NCI-H526 (cell line): ENCODE results near the gene RELA.
"Not testable (repeated sequence)": the region's sequence is repeated elsewhere in the genome, so short reads cannot be mapped to it uniquely, and the experiment has no call there.

ENCODE experiments used
- DNase-seq, 2 experiments: peaks; one replicate each; lab custom pipeline; 2025; lab: John Stamatoyannopoulos, UW

Gene RELA

DNA sequence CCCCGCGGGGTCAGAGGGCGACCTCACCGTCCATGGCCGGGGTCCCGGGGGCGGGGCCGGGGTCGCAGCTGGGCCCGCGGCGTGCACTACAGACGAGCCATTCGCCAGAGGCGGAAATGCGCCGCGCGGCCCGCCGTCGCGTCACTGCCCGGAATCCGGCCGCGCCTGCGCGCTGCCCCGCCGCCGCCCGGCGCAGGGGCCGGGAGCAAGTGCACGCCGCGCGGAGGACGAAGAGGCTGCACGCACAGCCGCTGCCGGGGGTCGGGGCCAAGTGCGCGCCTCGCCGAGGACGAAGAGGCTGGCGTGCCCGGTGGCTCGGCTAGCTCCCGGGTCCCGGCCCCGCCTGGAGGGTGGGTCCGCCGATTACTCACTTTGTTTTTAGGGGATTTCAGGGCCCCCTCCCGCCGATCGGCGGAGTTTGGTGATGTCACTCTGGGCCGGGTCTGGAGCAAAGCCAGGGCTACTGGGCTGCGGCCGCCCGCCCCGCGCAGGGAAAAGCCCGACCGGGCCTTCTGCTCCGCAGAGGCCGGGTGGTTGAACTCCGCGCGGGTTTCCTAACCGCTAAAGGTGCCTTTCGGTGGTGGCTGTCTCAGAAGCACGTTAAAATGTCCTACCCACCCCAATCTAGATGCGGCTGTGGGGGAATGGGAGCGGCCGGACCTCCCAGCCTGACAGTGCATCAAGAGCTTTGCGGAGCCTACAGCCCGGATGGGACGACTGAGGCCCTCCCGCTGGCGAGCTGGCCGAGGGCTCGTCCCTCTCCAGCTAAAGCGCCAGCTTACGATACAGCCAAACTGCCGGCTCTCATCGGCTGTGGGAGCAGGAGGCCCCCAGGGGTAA, at the start of gene RELA:
Gene RELA (minus strand): TSS at position 118 of the 840 bp plus-strand sequence. CDS start 84 bp downstream, at position 34.
- peak; percentile 64 to 97 for DNase-seq

GRCh38 chr11:65711785-65712632, 49.3 kb upstream of the RELA start, which contains the start of gene KAT5:
TSS of gene KAT5 (plus strand) at chr11:65712252. CDS start at chr11:65712268, 16 bp downstream.
- peak; percentile 98 to 99 for DNase-seq

DNA sequence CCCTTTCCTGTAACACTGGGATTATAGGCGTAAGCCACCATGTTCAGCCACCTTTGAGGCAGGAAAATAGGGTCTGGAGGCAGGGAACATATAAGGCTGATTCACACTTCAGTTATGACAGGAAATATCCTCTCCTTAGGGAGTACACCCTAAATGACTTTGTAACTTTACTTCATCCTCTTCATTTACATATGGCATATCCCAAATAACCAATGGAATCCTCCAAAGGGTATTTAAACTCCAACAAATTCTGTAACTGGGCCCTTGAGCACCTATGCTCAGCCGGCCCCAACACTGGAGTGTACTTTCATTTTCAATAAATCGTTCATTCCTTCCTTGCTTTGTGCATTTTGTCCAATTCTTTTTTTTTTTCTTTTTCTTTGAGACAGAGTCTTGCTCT, 47.7 kb upstream of the RELA start:
- DNase-seq = no peak

DNA sequence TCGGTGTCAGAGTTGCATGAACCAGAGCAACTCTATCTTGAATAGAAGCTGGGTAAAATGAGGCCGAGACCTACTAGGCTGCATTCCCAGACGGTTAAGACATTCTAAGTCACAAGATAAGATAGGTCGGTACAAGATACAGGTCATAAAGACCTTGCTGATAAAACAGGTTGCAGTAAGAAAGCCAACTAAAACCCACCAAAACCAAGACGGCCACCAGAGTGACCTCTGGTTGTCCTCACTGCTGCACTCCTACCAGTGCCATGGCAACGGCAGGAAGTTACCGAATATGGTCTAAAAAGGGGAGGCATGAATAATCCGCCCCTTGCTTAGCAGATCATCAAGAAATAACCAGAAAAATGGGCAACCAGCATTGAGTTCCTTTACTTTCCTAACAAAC, 46.9 kb upstream of the RELA start:
- no peak for DNase-seq

GRCh38 chr11:65708451-65708850, 45.7 kb upstream of the RELA start:
- no peak for DNase-seq

DNA sequence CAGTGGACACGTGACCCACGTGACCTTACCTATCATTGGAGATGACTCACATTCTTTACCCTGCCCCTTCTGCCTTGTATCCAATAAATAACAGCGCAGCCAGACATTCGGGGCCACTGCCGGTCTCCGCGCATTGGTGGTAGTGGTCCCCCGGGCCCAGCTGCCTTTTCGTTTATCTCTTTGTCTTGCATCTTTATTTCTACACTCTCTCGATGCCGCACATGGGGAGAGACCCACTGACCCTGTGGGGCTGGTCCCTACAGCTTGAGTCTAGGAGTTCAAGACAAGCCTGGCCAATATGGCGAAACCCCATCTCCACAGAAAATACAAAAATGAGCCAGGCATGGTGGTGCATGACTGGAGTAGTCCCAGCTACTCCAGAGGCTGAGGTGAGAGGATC, 44.3 kb upstream of the RELA start:
- not testable (repeated sequence) for DNase-seq

DNA sequence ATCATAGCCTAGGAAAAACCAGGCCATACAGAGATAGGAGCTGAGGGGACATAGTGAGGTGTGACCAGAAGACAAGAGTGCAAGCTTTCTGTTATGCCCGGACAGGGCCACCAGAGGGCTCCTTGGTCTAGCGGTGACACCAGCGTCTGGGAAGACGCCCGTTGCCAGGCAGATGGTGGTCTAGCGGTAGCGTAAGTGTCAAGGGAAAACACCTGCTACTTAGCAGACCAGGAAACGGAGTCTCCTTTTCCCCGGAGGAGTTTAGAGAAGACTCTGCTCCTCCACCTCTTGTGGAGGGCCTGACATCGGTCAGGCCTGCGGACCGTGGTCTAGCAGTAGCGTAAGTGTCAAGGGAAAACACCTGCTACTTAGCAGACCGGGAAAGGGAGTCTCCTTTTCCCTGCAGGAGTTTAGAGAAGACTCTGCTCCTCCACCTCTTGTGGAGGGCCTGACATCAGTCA, 43.6 kb upstream of the RELA start:
- peak; percentile 37 to 70 for DNase-seq

- DNase-seq = no peak
Observed at GRCh38 chr11:65703846-65704245, 41.1 kb upstream of the RELA start.

DNA sequence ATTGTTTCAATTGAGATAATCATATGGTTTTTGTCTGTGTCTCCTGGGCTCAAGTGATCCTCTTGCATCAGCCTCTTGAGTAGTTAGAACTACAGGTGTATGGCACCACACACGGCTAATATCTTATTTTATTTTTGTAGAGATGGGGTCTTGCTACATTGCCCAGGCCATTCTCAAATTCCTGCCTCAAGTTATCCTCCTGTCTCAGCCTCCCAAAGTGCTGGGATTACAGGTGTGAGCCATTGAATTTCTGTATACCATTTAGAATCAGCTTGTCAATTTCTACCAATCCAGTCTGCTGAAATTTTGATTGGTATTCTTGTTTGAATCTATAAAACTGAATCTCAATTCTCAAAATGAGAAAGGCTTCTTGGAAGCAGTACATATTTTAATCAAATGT, 39.0 kb upstream of the RELA start:
- no peak for DNase-seq

DNA sequence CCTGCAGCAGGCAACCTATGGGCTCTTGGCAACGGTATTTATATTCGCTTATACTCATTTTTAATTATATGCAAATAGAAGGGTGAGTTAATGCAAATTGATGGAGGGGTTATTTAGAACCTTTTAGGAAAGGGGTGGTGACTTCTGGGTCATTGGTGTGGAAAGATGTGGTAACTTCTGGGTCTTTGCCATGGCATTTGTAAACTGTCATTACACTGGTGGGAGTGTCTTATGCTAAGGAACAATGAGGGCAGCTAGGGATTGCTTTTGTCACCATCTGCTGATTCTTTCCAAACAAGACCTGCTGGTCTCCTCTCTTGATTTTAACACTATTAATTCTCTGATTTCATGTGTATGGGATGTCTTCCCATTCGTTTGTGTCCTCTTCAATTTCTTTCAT, 37.7 kb upstream of the RELA start:
- DNase-seq = peak; percentile 97 to 99

GRCh38 chr11:65699306-65699705, 36.6 kb upstream of the RELA start:
- DNase-seq = no peak

- no peak for DNase-seq
Observed at GRCh38 chr11:65698205-65698604, 35.5 kb upstream of the RELA start.

DNA sequence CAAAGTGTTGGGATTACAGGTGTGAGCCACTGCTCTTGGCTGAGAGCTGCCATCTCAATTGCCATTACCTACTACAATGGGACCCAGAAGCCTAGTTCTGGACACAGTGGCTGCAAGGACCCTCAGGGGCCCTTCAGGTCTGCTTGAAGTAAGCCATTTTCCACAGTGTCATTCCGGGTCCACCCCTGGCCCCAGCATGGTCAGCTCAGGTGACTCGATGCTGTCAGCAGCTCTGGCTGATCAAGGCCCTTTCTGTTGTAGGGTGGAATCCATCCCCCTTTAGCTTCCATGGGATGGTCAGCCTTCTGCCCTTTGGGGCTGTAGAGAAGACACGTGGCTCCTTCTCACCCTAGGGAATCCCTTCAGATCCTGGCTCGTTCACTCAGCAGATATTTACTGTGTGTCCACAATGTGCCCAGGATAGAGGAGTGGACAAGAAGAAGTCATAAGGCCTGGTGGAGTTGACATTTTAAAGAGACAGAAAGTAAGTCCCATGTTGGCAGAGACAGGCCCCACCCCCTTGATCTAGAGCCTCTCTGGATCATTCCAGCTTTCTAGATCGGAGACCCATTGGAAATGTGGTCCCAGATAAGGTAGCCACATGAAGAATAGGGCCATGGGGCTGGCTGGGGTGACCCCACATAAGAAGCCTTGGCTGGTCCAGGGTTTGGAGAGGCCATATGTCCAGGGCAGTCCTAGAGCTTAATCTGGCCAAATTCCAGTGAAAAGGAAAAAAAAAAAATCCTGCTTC, 34.3 kb upstream of the RELA start:
- no peak for DNase-seq

DNA sequence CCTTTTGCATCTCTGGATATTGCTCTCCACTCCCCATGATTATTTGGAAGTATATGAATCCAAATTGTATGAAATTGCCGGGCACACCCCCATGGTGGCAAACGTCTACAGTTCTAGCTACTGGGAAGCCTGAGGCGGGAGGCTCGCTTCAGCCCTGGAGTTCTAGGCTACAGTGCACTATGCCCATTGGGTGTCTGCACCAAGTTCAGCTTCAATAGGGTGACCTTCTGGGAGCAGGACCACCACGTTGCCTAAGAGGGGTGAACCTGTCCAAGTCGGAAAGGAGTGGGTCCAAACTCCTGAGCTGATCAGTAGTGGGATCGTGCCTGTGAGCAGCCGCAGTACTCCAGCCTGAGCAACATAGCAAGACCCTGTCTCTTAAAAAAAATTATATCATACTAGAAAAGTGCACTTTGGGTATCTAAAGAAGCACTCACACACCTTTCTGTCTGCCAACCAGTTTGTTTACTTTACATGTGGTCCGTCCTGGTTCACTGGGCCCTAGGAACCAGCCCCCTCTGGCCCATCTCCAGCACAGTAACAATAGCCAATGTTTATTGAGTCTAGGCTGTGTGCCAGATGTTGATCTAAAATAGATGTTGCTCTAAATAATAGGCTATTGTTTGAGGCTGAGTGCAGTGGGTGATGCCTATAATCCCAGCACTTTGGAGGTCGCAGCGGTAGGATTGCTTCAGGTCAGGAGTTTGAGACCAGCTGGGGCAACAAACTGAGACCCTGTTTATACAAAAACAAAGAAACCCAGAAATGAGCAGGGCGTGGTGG, 32.9 kb upstream of the RELA start:
- peak; percentile 60 to 76 for DNase-seq

DNA sequence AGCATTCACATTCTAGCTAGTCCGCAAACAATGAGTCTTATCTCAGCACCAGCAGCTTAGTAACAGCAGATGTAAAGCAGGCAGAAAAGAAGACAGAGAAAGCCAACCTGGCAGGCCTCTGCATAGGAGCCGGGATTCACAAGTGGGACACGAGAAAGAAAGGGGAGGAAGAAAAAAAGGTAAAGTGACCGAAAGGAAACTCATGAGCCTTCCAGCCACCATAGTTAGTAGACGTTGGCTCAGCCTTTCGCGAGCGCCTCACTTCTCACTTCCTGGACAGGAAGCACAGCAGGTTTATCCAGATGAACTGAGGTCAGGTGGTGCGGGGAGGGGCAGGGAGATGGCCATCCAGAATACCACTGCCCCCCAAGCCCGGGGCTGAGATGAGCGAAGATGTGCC, 29.7 kb upstream of the RELA start:
- DNase-seq = no peak

- DNase-seq = not testable (repeated sequence)
Observed at GRCh38 chr11:65691847-65692246, 29.1 kb upstream of the RELA start.

GRCh38 chr11:65685981-65686380, 23.3 kb upstream of the RELA start:
- no peak for DNase-seq

DNA sequence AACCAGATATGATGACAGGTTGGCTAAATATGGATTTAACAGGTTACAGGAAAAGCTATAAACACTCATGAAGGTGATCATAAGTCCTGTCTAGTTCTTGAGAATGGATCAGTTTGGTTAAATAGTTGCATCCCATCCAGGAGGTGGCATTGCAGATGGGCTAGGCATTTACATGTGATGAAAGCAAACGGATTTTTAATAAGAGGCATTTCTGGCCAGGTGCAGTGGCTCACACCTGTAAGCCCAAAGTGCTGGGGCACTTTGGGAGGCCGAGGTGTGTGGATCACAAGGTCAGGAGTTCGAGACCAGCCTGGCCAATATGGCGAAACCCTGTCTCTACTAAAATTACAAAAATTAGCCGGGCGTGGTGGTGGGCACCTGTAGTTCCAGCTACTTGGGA, 20.8 kb upstream of the RELA start:
- DNase-seq = not testable (repeated sequence)

- no peak for DNase-seq
Observed at GRCh38 chr11:65680192-65680743, 17.6 kb upstream of the RELA start.

- DNase-seq = no peak
Observed at GRCh38 chr11:65672982-65673381, 10.3 kb upstream of the RELA start.
